K562 (cell line): Measurements from ENCODE around the gene HDAC1. TPM values are rescaled to one million over a fixed set of nuclear protein-coding genes. Genes with fewer than 3 reads are reported as not detected.

ENCODE experiments used
- ADNP ChIP-seq: fragments of 200-800 bp; sonication (Bioruptor generic); IDR thresholded peaks from 2 replicates; pipeline ENCODE4 v1.6.1; 2016; ENCODE audit warnings: missing genetic modification characterization, missing compliant biosample characterization
- ARHGAP35 ChIP-seq: fragments of 450-650 bp; IDR thresholded peaks from 2 replicates; pipeline ENCODE4 v1.6.1; 2018; ENCODE audit not compliant: partially characterized antibody
- DNMT1 ChIP-seq: fragments of 450-650 bp; IDR thresholded peaks from 2 replicates; pipeline ENCODE4 v1.6.1; 2016; ENCODE audit warnings: antibody characterized with exemption, mild to moderate bottlenecking
- ELF2 ChIP-seq: fragments of 250-450 bp; sonication (Bioruptor Pico); IDR thresholded peaks from 2 replicates; pipeline ENCODE4 v1.5.0; 2021; ENCODE audit warnings: mild to moderate bottlenecking
- KLF13 ChIP-seq: fragments of 450-650 bp; IDR thresholded peaks from 2 replicates; pipeline ENCODE4 v1.6.1; 2016; ENCODE audit warnings: missing genetic modification characterization, low read depth, mild to moderate bottlenecking, missing compliant biosample characterization, moderate library complexity, borderline replicate concordance
- LEF1 ChIP-seq: fragments of 450-650 bp; IDR thresholded peaks from 2 replicates; pipeline ENCODE4 v1.6.1; 2016; ENCODE audit warnings: mild to moderate bottlenecking
- NFIX ChIP-seq: fragments of 250-450 bp; sonication (Bioruptor Pico); IDR thresholded peaks from 2 replicates; pipeline ENCODE4 v1.4.0; 2020; ENCODE audit warnings: low read depth, mild to moderate bottlenecking, moderate library complexity
- NFYB ChIP-seq: IDR thresholded peaks from 2 replicates; pipeline ENCODE4 v1.6.1; 2011; ENCODE audit warnings: mild to moderate bottlenecking, moderate library complexity; ENCODE audit not compliant: insufficient read length; ENCODE audit errors: extremely low read depth
- POLR2A ChIP-seq: fragments of 450-650 bp; conservative IDR thresholded peaks from 2 replicates; pipeline ENCODE4 v1.6.1; 2016
- ZC3H8 ChIP-seq: fragments of 450-650 bp; IDR thresholded peaks from 2 replicates; pipeline ENCODE4 v1.6.1; 2017
- ZFP36 ChIP-seq: fragments of 150-350 bp; IDR thresholded peaks from 2 replicates; pipeline ENCODE4 v1.6.1; 2018; ENCODE audit warnings: low read length, low read depth; ENCODE audit not compliant: partially characterized antibody
- ZNF263 ChIP-seq: sonication (generic); formaldehyde crosslinking; IDR thresholded peaks from 2 replicates; pipeline ENCODE4 v1.8.0; 2022; ENCODE audit warnings: mild to moderate bottlenecking, missing genetic modification reagents, borderline replicate concordance
- ZNF316 ChIP-seq: fragments of 450-650 bp; IDR thresholded peaks from 2 replicates; pipeline ENCODE4 v1.6.1; 2016
- polyA plus RNA-seq, 8 experiments: library from polyadenylated mRNA; depleted of rRNA in 4 of 8; stranded (reverse) in 5 of 8; unstranded in 3 of 8; fragments of >200 nt; fragmentation: Nextera tagmentation in 2 of 8; fragmentation: Illumina TruSeq in 1 of 8; extraction: Ambion mirVana in 2 of 8; extraction: Trizol in 1 of 8; gene quantifications; 2 replicates each; pipeline versions ENCODE4 v1.2.1 to v1.2.3, GENCODE V29; 2011 to 2014; ENCODE audit warnings: inconsistent platforms in 1 of 8, missing spikeins in 1 of 8
- total RNA-seq, 7 experiments: library from RNA; depleted of rRNA in 6 of 7; stranded (reverse); fragments of >200 nt in 6 of 7; fragmentation: Illumina TruSeq in 2 of 7; extraction: Trizol in 2 of 7; gene quantifications; 2 replicates each; pipeline versions ENCODE4 v1.2.1 to v1.2.3, GENCODE V29; 2011 to 2021; ENCODE audit warnings: low replicate concordance in 1 of 7
- TF ChIP-seq, protein P1 (sequence below): fragments of 450-650 bp; formaldehyde crosslinking; IDR thresholded peaks from 2 replicates; pipeline ENCODE4 v1.4.0; 2020; ENCODE audit warnings: mild to moderate bottlenecking
- TF ChIP-seq, protein P2 (sequence below): sonication (generic); formaldehyde crosslinking; IDR thresholded peaks from 2 replicates; pipeline ENCODE4 v1.5.0; 2020; ENCODE audit warnings: missing genetic modification reagents
- TF ChIP-seq, protein P3 (sequence below): sonication (generic); formaldehyde crosslinking; IDR thresholded peaks from 2 replicates; pipeline ENCODE4 v1.8.0; 2022; ENCODE audit warnings: mild to moderate bottlenecking, missing genetic modification reagents
- TF ChIP-seq, protein P4 (sequence below): fragments of 450-650 bp; IDR thresholded peaks from 2 replicates; pipeline ENCODE4 v1.7.1; 2018; ENCODE audit warnings: mild to moderate bottlenecking, low read depth; ENCODE audit not compliant: partially characterized antibody
- TF ChIP-seq, protein P5 (sequence below): fragments of 450-650 bp; formaldehyde crosslinking; IDR thresholded peaks from 2 replicates; pipeline ENCODE4 v1.4.0; 2020; ENCODE audit warnings: mild to moderate bottlenecking, moderate library complexity
- TF ChIP-seq, protein P6 (sequence below): fragments of 250-450 bp; sonication (Bioruptor Pico); IDR thresholded peaks from 2 replicates; pipeline ENCODE4 v1.8.0; 2021; ENCODE audit warnings: moderate library complexity, mild to moderate bottlenecking, inconsistent platforms

HDAC1 gene
- total and polyA plus RNA-seq, 9 of the 15 experiments (the other 6 are each of a cell fraction or from before 2014, with no cell fraction given), result 169 to 384 (median 193) TPM

DNA sequence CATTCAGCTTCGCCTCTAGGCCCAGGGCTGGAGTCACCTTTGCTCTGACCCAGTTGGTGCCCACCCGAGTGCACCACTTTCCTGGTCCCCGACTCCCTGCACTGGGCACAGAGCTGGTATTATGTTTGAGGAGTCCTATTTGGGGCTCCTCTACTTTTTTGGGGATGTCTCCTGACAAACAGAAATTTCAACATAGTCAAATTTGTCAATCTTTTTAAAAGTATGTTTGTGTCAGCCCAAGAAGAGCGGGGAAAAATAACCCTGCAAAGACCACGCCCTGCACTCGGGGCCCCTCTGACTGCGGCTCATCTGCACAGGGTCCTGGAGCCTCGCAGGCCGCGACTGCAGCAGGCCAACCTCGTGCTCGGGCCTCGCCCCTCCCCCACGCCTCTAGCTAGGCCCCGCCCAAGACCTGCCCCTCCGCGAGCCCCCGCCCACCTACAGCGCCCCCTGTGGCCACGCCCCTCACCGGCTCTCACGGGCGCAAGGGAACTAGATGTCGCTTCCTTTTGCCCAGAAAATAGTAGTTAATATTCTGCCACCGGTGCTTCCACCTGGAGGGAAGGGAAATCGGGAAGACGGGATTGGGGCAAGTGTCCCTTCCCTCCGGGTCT is 59.0 kb downstream of the HDAC1 start (continued):
- no peak for TF ChIP-seq ZNF316
- TF ChIP-seq, protein P1, sequence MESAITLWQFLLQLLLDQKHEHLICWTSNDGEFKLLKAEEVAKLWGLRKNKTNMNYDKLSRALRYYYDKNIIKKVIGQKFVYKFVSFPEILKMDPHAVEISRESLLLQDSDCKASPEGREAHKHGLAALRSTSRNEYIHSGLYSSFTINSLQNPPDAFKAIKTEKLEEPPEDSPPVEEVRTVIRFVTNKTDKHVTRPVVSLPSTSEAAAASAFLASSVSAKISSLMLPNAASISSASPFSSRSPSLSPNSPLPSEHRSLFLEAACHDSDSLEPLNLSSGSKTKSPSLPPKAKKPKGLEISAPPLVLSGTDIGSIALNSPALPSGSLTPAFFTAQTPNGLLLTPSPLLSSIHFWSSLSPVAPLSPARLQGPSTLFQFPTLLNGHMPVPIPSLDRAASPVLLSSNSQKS (CRISPR knock-in tag), result no peak
- no peak for TF ChIP-seq DNMT1
- TF ChIP-seq, protein P2, sequence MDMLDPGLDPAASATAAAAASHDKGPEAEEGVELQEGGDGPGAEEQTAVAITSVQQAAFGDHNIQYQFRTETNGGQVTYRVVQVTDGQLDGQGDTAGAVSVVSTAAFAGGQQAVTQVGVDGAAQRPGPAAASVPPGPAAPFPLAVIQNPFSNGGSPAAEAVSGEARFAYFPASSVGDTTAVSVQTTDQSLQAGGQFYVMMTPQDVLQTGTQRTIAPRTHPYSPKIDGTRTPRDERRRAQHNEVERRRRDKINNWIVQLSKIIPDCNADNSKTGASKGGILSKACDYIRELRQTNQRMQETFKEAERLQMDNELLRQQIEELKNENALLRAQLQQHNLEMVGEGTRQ, result peak; percentile 21; the same call in 1 of the 2 replicates
- TF ChIP-seq, protein P3, sequence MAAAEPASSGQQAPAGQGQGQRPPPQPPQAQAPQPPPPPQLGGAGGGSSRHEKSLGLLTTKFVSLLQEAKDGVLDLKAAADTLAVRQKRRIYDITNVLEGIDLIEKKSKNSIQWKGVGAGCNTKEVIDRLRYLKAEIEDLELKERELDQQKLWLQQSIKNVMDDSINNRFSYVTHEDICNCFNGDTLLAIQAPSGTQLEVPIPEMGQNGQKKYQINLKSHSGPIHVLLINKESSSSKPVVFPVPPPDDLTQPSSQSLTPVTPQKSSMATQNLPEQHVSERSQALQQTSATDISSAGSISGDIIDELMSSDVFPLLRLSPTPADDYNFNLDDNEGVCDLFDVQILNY, result no peak; the same call in 1 of the 2 replicates
- no peak for TF ChIP-seq ZFP36
- TF ChIP-seq, protein P4, sequence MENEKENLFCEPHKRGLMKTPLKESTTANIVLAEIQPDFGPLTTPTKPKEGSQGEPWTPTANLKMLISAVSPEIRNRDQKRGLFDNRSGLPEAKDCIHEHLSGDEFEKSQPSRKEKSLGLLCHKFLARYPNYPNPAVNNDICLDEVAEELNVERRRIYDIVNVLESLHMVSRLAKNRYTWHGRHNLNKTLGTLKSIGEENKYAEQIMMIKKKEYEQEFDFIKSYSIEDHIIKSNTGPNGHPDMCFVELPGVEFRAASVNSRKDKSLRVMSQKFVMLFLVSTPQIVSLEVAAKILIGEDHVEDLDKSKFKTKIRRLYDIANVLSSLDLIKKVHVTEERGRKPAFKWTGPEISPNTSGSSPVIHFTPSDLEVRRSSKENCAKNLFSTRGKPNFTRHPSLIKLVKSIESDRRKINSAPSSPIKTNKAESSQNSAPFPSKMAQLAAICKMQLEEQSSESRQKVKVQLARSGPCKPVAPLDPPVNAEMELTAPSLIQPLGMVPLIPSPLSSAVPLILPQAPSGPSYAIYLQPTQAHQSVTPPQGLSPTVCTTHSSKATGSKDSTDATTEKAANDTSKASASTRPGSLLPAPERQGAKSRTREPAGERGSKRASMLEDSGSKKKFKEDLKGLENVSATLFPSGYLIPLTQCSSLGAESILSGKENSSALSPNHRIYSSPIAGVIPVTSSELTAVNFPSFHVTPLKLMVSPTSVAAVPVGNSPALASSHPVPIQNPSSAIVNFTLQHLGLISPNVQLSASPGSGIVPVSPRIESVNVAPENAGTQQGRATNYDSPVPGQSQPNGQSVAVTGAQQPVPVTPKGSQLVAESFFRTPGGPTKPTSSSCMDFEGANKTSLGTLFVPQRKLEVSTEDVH, result no peak
- TF ChIP-seq, protein P5, sequence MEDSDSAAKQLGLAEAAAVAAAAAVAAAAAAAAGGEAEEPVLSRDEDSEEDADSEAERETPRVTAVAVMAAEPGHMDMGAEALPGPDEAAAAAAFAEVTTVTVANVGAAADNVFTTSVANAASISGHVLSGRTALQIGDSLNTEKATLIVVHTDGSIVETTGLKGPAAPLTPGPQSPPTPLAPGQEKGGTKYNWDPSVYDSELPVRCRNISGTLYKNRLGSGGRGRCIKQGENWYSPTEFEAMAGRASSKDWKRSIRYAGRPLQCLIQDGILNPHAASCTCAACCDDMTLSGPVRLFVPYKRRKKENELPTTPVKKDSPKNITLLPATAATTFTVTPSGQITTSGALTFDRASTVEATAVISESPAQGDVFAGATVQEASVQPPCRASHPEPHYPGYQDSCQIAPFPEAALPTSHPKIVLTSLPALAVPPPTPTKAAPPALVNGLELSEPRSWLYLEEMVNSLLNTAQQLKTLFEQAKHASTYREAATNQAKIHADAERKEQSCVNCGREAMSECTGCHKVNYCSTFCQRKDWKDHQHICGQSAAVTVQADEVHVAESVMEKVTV (CRISPR knock-in tag), result no peak
- peak; percentile 34; the same call in 1 of the 2 replicates for TF ChIP-seq POLR2A
- TF ChIP-seq ZC3H8, result no peak
- no peak for TF ChIP-seq NFIX (CRISPR knock-in tag)
- TF ChIP-seq ADNP (tag), result no peak
- TF ChIP-seq NFYB, result no peak
- TF ChIP-seq, protein P6, sequence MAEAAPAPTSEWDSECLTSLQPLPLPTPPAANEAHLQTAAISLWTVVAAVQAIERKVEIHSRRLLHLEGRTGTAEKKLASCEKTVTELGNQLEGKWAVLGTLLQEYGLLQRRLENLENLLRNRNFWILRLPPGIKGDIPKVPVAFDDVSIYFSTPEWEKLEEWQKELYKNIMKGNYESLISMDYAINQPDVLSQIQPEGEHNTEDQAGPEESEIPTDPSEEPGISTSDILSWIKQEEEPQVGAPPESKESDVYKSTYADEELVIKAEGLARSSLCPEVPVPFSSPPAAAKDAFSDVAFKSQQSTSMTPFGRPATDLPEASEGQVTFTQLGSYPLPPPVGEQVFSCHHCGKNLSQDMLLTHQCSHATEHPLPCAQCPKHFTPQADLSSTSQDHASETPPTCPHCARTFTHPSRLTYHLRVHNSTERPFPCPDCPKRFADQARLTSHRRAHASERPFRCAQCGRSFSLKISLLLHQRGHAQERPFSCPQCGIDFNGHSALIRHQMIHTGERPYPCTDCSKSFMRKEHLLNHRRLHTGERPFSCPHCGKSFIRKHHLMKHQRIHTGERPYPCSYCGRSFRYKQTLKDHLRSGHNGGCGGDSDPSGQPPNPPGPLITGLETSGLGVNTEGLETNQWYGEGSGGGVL (CRISPR knock-in tag), result no peak
- 0 out of 2 replicates have a peak, but pooled peaks have one; percentile 29 for TF ChIP-seq LEF1
- TF ChIP-seq ARHGAP35, result no peak
- TF ChIP-seq ZNF263, result no peak
- TF ChIP-seq KLF13 (tag), result peak; percentile 50; the same call in 1 of the 2 replicates
- no peak for TF ChIP-seq ELF2 (CRISPR knock-in tag)
